ENCODE data around the gene TTLL7. TPM values are rescaled to one million over a fixed set of nuclear protein-coding genes. Genes with fewer than 3 reads are reported as not detected.

Gene TTLL7
- total RNA-seq, 1 experiment from 2014 or later: not detected

- in situ Hi-C loops (cut with HindIII; ENCODE audit: low sequenced_read_pairs): no loop called here
- DNase-seq (ENCODE audit: low spot score): no peak
Measured at GRCh38 chr1:83900524-83900923, 98.4 kb downstream of the TTLL7 start.

GRCh38 chr1:83897516-83897915 is 101.4 kb downstream of the TTLL7 start:
- in situ Hi-C loops (cut with HindIII; ENCODE audit: low sequenced_read_pairs): no loop called here
- no peak for DNase-seq (ENCODE audit: low spot score)

GRCh38 chr1:83896299-83896698 is 102.6 kb downstream of the TTLL7 start:
- in situ Hi-C loops (cut with HindIII; ENCODE audit: low sequenced_read_pairs): no loop called here
- DNase-seq (ENCODE audit: low spot score): no peak

GRCh38 chr1:83889707-83890106 is 109.2 kb downstream of the TTLL7 start:
- DNase-seq (ENCODE audit: low spot score): no peak
- in situ Hi-C loops (cut with HindIII; ENCODE audit: low sequenced_read_pairs): no loop called here

GRCh38 chr1:83887483-83887882 is 111.4 kb downstream of the TTLL7 start:
- no peak for DNase-seq (ENCODE audit: low spot score)
- in situ Hi-C loops (cut with HindIII; ENCODE audit: low sequenced_read_pairs): no loop called here

GRCh38 chr1:83883979-83884378 is 115.0 kb downstream of the TTLL7 start:
- DNase-seq (ENCODE audit: low spot score): no peak

GRCh38 chr1:83882906-83883305 is 116.0 kb downstream of the TTLL7 start:
- no peak for DNase-seq (ENCODE audit: low spot score)
- in situ Hi-C loops (cut with HindIII; ENCODE audit: low sequenced_read_pairs): no loop called here

More at GRCh38 chr1:83883979-83884378, 115.0 kb downstream of the TTLL7 start:
- in situ Hi-C loops (cut with HindIII; ENCODE audit: low sequenced_read_pairs): no loop called here

GRCh38 chr1:83872515-83872914 is 126.4 kb downstream of the TTLL7 start:
- in situ Hi-C loops (cut with HindIII; ENCODE audit: low sequenced_read_pairs): no loop called here
- DNase-seq (ENCODE audit: low spot score): no peak

GRCh38 chr1:83864991-83865390 is 133.9 kb downstream of the TTLL7 start:
- DNase-seq (ENCODE audit: low spot score): no peak
- in situ Hi-C loops (cut with HindIII; ENCODE audit: low sequenced_read_pairs): no loop called here

GRCh38 chr1:83860490-83861221 is 138.3 kb downstream of the TTLL7 start:
- peak; percentile 29 for DNase-seq (ENCODE audit: low spot score)

GRCh38 chr1:83857716-83858115 is 141.2 kb downstream of the TTLL7 start:
- in situ Hi-C loops (cut with HindIII; ENCODE audit: low sequenced_read_pairs): no loop called here
- no peak for DNase-seq (ENCODE audit: low spot score)

More at GRCh38 chr1:83860490-83861221, 138.3 kb downstream of the TTLL7 start:
- in situ Hi-C loops (cut with HindIII; ENCODE audit: low sequenced_read_pairs): no loop called here

- in situ Hi-C loops (cut with HindIII; ENCODE audit: low sequenced_read_pairs): no loop called here
- DNase-seq (ENCODE audit: low spot score): no peak
Measured at GRCh38 chr1:83857103-83857502, 141.8 kb downstream of the TTLL7 start.

- no peak for DNase-seq (ENCODE audit: low spot score)
- in situ Hi-C loops (cut with HindIII; ENCODE audit: low sequenced_read_pairs): no loop called here
Measured at GRCh38 chr1:83856381-83856780, 142.6 kb downstream of the TTLL7 start.

GRCh38 chr1:83854456-83854855 is 144.5 kb downstream of the TTLL7 start:
- in situ Hi-C loops (cut with HindIII; ENCODE audit: low sequenced_read_pairs): no loop called here
- DNase-seq (ENCODE audit: low spot score): no peak

- in situ Hi-C loops (cut with HindIII; ENCODE audit: low sequenced_read_pairs): no loop called here
- no peak for DNase-seq (ENCODE audit: low spot score)
Measured at GRCh38 chr1:83850834-83851233, 148.1 kb downstream of the TTLL7 start.

GRCh38 chr1:83849191-83850061 is 149.5 kb downstream of the TTLL7 start:
- in situ Hi-C loops (cut with HindIII; ENCODE audit: low sequenced_read_pairs): no loop called here
- DNase-seq (ENCODE audit: low spot score): no peak

GRCh38 chr1:83846138-83846537 is 152.8 kb downstream of the TTLL7 start:
- no peak for DNase-seq (ENCODE audit: low spot score)
- in situ Hi-C loops (cut with HindIII; ENCODE audit: low sequenced_read_pairs): no loop called here

GRCh38 chr1:83845437-83846071 is 153.4 kb downstream of the TTLL7 start:
- DNase-seq (ENCODE audit: low spot score): no peak
- in situ Hi-C loops (cut with HindIII; ENCODE audit: low sequenced_read_pairs): no loop called here

GRCh38 chr1:83844546-83844945 is 154.4 kb downstream of the TTLL7 start:
- DNase-seq (ENCODE audit: low spot score): no peak
- in situ Hi-C loops (cut with HindIII; ENCODE audit: low sequenced_read_pairs): no loop called here
